HG02938 (cell line): Measurements from ENCODE around the gene GEMIN4.
"Not testable (repeated sequence)": the region's sequence is repeated elsewhere in the genome, so short reads cannot be mapped to it uniquely, and the experiment has no call there.

Experiments used
- ATAC-seq: cut with Tn5 transposase; IDR thresholded peaks from one replicate; pipeline ENCODE4 v1.9.1; 2021; ENCODE audit warnings: mild to moderate bottlenecking, moderate library complexity; ENCODE audit not compliant: unreplicated experiment

The GEMIN4 gene

GRCh38 chr17:704111-704864 is 47.8 kb downstream of the GEMIN4 start:
- no peak for ATAC-seq

DNA sequence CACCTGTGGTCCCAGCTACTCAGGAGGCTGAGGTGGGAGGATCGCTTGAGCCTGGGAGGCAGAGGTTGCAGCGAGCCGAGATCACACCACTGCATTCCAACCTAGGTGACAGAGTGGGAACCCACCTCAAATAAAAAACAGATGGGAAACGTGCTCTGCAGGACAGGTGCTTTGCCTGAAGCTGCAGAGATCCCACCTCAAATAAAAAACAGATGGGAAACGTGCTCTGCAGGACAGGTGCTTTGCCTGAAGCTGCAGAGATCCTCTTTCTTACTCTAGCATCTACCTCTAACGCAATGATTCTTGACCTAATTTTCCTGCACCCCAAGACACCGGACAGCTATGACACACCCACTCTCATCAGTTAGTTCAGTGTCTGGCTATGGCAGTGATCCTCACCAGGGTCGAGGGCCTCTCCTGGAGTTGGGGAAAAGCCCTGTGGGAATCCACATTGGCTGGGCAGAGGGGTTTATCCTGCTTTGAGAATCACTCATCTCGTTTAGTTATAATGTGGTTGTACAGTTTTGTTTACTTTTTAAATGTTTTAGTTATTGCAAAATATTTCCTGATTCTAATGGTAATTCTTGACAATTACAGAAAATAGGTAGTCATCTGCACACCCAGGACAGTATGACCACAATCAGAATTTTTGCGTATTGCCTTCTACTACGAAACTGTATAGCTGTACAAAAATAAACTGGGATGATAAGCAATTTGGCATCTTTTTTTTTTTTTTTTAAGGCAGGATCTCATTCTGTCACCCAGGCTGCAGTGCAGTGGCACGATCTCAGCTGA is 48.8 kb downstream of the GEMIN4 start:
- ATAC-seq: no peak

- no peak for ATAC-seq
These were observed 51.5 kb downstream of the GEMIN4 start for GRCh38 chr17:700504-701094.

GRCh38 chr17:699345-699744 is 52.7 kb downstream of the GEMIN4 start:
- no peak for ATAC-seq

- ATAC-seq: not testable (repeated sequence)
These were observed 54.0 kb downstream of the GEMIN4 start for GRCh38 chr17:698096-698495.

- no peak for ATAC-seq
These were observed 54.4 kb downstream of the GEMIN4 start for GRCh38 chr17:697682-698081.

DNA sequence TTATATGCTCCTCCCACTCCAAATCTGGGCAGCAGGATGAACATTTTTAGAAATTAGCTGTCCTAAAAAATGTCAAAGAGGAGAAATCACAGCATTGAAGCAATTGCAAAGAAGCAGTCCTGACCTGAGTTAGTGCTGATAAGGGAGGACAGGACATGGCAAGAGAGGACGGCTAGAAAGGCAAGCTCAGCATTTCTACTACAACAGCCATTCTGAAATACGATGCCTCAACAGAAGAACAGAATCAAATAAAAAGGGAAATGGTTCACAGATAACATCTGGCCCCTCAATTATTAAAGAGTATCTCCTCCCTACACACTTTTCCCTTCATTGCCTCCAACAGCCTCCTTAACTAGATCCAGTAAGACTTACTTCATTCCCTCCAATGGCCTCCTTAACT is 55.7 kb downstream of the GEMIN4 start:
- no peak for ATAC-seq
